Neural progenitor cell (in vitro differentiated cells): ENCODE data around the gene EFCAB6.

Experiments used
- EZH2 ChIP-seq: fragments of 200-600 bp; sonication (generic); IDR thresholded peaks from 2 replicates; pipeline ENCODE4 v1.6.1; 2017; ENCODE audit warnings: antibody characterized with exemption, mild to moderate bottlenecking, moderate library complexity
- EZH2phosphoT487 ChIP-seq: fragments of 200-600 bp; sonication (generic); IDR thresholded peaks from 2 replicates; pipeline ENCODE4 v1.6.1; 2017; ENCODE audit warnings: antibody characterized with exemption
- TF ChIP-seq, protein P1 (sequence below): fragments of 200-600 bp; sonication (generic); IDR thresholded peaks from 2 replicates; pipeline ENCODE4 v1.5.1; 2017; ENCODE audit warnings: antibody characterized with exemption, mild to moderate bottlenecking

DNA sequence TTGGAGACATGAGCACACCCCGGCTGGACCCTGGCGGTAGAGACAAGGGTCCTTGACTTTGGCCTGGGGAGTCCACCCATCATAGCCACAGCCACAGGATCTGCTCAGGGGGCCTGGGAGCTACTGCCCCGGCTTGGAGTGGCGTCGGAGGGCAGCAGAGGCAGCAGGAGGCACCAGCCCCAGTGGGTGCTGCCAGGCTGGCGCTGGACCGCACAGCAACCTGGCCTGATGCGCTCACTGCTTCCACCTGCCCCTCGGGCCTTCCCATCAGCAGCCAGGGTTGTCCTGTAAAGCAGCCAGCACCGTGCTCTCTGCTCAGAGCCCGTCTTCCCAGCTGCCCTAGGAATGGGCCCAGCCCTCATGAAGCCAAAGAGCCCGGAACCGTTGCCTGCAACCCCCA, 28.3 kb upstream of the EFCAB6 start:
- TF ChIP-seq, protein P1, sequence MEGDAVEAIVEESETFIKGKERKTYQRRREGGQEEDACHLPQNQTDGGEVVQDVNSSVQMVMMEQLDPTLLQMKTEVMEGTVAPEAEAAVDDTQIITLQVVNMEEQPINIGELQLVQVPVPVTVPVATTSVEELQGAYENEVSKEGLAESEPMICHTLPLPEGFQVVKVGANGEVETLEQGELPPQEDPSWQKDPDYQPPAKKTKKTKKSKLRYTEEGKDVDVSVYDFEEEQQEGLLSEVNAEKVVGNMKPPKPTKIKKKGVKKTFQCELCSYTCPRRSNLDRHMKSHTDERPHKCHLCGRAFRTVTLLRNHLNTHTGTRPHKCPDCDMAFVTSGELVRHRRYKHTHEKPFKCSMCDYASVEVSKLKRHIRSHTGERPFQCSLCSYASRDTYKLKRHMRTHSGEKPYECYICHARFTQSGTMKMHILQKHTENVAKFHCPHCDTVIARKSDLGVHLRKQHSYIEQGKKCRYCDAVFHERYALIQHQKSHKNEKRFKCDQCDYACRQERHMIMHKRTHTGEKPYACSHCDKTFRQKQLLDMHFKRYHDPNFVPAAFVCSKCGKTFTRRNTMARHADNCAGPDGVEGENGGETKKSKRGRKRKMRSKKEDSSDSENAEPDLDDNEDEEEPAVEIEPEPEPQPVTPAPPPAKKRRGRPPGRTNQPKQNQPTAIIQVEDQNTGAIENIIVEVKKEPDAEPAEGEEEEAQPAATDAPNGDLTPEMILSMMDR = no peak
- no peak for TF ChIP-seq EZH2phosphoT487
- TF ChIP-seq EZH2 = no peak
